ENCODE data around the gene PPM1F. TPM values are rescaled to one million over a fixed set of nuclear protein-coding genes. Genes with fewer than 3 reads are reported as not detected.

PPM1F gene
- total RNA-seq, 1 donor: 23.5 TPM

DNA sequence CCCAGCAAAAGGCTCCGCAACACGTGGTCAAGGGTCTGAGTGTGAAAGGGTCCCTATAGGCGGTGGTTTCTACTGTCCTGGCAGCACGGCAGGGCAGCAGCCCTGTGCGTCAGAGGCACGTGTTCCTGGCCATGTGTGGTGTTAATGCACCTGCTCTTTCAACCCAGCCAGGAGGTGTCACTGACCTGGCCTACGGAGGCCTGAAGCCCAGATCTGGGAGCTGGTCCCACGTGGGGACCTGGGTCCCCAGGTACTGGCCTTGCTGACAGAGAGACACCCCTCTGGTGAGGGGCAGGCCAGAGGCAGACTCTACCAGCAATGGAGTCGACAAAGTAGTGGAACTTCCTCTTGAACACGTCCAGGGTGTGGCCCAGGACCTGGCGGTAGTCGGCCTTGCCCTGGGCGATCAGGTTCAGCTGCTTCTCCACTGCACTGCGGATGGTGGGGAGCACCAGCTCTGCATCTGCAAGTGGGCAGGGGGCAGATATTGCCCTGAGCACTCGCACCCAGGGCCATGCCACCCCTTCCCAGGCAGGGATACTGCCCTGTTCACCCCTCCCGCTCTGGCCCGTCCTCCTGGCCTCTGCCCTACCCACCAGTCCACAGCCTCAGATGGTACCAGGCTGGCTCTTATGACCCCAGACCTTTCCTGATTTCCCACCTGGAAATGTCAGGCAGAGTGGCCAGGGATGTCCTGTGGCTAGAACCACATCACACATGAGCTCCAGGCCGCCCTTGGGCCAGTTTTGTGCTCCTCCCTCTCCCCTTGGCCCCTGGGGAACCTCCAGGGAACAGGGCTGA, 6.8 kb upstream of the PPM1F start:
- H3K9me3 ChIP-seq (ENCODE audit: low read depth, low read length): no peaks in the 10 kb centered on the region
- H3K27me3 ChIP-seq (ENCODE audit: insufficient read depth, low read length): no peaks in the 10 kb centered on the region
- H3K4me3 ChIP-seq (ENCODE audit: low read length): no peak overlapping the region
- no peaks in the 10 kb centered on the region for H3K4me1 ChIP-seq (ENCODE audit: insufficient read depth, low read length)

DNA sequence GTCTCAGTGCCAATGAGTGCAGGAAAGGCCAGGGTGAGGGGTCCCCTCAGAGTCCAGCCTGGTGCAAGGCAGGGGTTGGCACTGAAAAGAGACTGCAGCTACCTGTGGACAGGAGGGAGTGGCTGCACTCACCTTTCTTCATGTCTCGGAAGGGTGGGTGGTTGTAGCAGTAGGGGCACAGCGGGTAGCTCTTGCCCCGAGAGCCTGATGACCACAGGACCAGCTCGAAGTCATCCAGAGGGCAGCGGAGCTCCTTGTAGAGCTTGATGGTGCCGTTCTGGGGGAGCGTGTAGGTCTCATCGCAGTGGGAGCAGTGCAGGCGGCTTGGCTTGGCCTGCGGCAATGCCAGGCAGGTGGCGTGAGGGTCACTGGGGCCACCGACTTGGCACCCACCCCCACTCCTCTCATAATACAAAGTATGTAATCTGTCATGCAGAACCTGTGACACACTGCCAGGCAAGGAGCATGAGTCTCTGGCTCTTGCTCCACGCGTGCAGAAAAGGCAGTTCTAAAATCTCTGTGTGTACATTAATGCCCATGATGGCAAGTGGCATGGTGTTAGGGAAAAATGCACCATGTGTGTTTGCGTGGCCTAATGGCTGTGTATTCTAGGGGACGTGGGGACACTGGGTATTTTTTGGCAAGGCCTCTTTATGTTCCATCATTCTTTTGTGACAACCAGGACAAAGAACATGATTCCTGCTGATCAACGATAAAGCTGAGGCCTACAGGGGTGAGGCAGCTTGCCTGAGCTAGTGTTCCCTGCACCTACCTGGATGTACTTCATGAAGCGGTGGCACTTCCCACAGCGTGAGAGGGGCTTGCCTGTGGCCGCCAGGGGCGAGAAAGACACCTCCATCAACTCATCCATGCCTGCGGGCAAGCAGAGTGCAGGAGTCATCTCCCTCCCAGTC, 6.0 kb upstream of the PPM1F start:
- no peak overlapping the region for H3K4me3 ChIP-seq (ENCODE audit: low read length)
- H3K27me3 ChIP-seq (ENCODE audit: insufficient read depth, low read length): no peaks in the 10 kb centered on the region

DNA sequence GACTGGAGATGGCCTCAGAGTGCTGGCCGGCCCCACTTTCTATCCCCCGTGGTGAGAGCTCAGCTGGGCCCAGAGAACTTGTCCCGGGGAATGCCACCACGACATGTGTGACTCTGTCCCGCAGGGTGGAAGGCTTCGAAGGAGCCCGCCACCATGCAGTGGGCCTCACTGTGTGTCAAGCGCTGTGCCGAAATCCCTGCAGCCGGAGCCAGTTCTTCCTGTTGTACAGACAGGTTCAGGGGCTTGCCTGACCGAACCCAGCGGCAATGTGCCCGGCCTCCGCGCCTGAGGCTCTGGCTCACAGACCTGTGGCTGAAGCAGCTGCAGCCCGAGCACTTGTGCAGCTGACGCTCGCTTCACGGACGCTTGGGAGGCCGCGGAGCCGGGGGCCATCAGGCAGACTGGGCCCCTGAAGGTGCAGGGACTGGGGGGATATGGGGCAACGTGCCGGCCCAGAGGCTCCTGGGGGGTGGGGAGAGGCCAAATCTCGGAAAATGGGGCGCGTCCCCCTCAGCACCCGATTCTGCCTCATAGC, 650 bp downstream of the PPM1F start:
- Histone ChIP-seq H3K4me1 (ENCODE audit: insufficient read depth, low read length) (peaks cover 38% of the 10 kb centered on the region), H3K27me3 (ENCODE audit: insufficient read depth, low read length) (no peaks in the 10 kb centered on the region), H3K4me3 (ENCODE audit: low read length) (peak overlapping the region; percentile 61), H3K9me3 (ENCODE audit: low read depth, low read length) (no peaks in the 10 kb centered on the region)

More for the DNA sequence above, 6.0 kb upstream of the PPM1F start:
- Histone ChIP-seq H3K9me3 (ENCODE audit: low read depth, low read length) (no peaks in the 10 kb centered on the region), H3K4me1 (ENCODE audit: insufficient read depth, low read length) (no peaks in the 10 kb centered on the region)

DNA sequence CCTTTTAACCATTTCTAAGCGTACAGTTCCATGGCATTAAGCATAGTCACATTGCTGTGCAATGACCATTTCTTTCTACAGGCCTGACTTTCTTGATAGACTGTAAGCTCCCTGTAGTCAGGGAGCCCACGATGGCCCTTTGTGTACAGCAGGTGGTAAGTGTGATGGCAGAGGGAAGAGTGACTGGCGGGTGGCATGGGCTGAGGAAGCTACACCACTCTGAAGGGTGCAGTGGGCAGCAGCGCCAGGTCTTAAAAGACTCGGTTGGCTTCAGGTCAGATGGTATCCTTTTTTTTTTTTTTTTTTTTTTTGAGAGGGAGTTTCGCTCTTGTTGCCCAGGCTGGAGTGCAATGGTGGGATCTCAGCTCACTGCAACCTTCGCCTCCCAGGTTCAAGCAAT, 1.6 kb downstream of the PPM1F start:
- Histone ChIP-seq H3K4me1 (ENCODE audit: insufficient read depth, low read length) (peaks cover 38% of the 10 kb centered on the region), H3K9me3 (ENCODE audit: low read depth, low read length) (no peaks in the 10 kb centered on the region), H3K27me3 (ENCODE audit: insufficient read depth, low read length) (no peaks in the 10 kb centered on the region), H3K4me3 (ENCODE audit: low read length) (no peak overlapping the region)

DNA sequence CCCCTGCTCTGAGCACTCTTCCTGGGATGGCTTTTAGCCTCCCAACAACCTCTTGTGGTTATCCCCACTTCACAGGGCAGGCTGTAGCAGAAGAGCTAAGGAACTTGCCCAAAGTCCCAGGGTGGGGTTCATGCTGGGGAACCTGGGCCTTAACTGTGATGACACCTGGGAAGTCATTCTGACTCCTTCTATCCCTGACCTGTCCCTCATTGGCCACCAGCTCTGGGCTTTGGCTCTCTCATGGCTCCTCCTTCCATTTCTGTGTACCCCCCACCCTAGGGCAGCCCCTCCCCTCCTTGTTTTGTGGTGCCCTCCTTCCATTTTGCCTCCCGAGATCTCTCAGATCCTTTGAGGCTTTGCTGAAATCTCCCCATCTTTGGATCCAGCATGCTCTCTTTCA, 2.7 kb downstream of the PPM1F start:
- no peaks in the 10 kb centered on the region for H3K27me3 ChIP-seq (ENCODE audit: insufficient read depth, low read length)
- H3K9me3 ChIP-seq (ENCODE audit: low read depth, low read length): no peaks in the 10 kb centered on the region
- peaks cover 38% of the 10 kb centered on the region for H3K4me1 ChIP-seq (ENCODE audit: insufficient read depth, low read length)
- H3K4me3 ChIP-seq (ENCODE audit: low read length): no peak overlapping the region

DNA sequence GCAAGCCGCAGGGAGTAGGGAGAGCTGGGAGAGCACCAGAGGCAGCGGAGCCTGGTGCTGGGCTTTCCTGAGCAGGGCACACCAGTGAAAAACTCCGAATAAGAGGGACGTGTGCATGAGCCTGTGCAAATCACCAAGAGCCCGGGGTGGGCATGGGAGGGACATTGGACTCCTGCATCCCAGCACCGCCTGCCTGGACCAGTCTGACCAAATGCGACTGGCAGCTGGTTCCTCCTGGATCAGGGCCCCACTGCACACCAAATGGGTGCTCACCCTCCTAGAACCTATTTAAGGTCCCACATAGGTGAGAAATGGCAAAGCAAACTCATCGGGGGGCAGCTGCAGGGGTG, 3.1 kb downstream of the PPM1F start:
- no peak overlapping the region for H3K4me3 ChIP-seq (ENCODE audit: low read length)
- H3K4me1 ChIP-seq (ENCODE audit: insufficient read depth, low read length): peaks cover 38% of the 10 kb centered on the region
- no peaks in the 10 kb centered on the region for H3K27me3 ChIP-seq (ENCODE audit: insufficient read depth, low read length)
- H3K9me3 ChIP-seq (ENCODE audit: low read depth, low read length): no peaks in the 10 kb centered on the region

DNA sequence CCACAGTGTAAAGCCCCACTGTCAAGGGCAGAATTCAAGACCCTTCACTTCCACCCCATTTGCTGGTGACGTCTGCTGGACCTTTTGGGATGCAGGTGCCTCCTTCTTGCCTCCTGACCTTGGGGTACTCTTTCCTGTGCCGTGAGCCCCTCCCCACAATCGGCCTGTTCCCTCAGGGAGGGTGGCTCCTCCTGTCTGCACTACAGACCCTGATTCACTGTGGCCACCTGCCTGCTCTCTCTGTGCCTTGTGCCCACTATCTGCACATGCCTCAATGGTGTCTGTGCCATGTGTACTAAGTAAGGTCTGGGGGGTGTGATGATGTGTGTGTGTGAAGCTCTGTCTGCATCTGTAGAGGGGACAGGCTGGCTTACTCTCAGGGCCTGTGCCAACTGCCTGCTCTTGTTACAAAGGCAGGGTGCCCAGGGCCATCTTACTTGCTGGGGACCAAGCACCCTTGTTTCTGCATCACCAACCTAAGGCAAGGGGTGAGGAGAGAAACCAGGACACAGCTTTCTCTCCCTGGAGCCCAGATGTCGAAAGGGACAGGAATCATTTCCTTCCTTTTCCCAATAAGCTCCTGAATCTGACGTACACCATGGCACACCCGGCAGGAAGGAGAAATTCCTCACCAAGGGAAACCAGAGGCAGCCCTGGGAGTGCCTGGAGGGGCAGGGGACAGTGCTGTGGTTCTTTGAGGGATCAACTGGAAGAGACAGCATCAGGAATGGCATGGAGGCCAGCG, 3.7 kb downstream of the PPM1F start:
- Histone ChIP-seq H3K4me3 (ENCODE audit: low read length) (no peak overlapping the region), H3K4me1 (ENCODE audit: insufficient read depth, low read length) (peaks cover 40% of the 10 kb centered on the region), H3K27me3 (ENCODE audit: insufficient read depth, low read length) (no peaks in the 10 kb centered on the region), H3K9me3 (ENCODE audit: low read depth, low read length) (no peaks in the 10 kb centered on the region)

DNA sequence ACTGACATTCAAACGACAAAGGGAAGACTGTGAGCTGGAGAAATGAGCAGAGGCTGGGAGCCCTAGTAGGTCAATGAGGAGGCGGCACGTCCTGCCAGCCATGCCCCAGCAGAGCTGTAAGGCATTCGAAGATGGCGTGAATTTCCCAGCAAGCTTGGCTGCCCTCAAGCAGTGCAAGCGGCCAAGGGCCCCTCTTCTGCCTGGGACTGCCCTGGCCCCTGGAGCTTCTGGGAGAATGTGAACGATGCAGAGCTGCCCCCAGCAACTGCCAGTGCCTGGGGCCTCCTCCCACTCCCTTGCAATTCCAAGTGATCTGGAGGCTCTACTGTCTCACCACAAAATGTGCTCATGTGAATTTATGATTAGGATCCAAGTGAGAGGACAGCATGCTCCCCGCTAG, 4.3 kb downstream of the PPM1F start:
- Histone ChIP-seq H3K27me3 (ENCODE audit: insufficient read depth, low read length) (no peaks in the 10 kb centered on the region), H3K9me3 (ENCODE audit: low read depth, low read length) (no peaks in the 10 kb centered on the region), H3K4me3 (ENCODE audit: low read length) (no peak overlapping the region), H3K4me1 (ENCODE audit: insufficient read depth, low read length) (peaks cover 46% of the 10 kb centered on the region)

DNA sequence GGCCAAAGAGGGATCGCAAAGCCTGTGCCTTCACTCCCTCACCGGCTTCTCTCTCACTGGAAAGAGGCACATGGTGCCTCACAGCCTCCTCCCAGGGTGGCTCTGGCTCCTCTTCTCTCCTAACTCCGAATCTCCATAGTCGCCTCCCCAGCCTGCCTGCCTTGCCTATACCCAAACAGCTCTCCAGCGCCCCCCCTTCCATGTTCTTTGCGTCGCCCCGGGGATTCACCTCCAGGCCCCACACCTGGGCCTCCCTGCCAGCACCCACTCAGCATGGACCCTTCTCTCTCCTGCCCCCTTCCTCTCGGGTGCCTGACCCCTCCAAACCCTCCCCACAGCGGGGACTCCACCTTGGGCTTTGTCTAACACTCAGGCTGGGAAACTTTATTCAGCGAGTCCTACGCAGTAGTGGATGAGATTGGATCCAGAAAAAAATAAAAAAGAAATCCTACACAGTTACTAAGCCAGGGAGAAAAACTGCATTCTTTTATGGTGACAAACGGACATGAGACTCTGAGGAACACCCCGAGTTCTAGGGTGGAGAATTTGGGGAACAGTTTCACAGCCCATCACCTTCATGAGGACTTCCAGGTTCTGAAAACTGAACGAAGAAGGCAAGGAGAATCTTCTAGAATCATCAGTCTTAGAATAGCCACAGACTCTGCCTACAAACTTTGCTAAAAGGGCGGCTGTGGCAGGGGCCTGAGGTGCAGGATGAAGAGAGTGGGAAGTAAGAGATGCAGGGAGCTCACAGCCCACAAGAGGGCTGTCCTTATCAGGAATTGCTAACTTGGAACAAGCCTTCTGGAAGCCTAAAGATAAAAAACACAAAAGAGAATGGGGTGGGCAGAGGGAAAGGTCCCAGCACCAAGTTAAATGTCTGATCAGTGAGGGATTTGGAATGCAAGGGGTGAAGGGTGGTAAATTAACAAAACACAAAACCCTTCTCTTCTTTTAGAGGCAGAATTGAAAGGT, 5.3 kb downstream of the PPM1F start:
- H3K4me3 ChIP-seq (ENCODE audit: low read length): no peak overlapping the region
- H3K9me3 ChIP-seq (ENCODE audit: low read depth, low read length): no peaks in the 10 kb centered on the region
- peaks cover 53% of the 10 kb centered on the region for H3K4me1 ChIP-seq (ENCODE audit: insufficient read depth, low read length)
- H3K27me3 ChIP-seq (ENCODE audit: insufficient read depth, low read length): no peaks in the 10 kb centered on the region

DNA sequence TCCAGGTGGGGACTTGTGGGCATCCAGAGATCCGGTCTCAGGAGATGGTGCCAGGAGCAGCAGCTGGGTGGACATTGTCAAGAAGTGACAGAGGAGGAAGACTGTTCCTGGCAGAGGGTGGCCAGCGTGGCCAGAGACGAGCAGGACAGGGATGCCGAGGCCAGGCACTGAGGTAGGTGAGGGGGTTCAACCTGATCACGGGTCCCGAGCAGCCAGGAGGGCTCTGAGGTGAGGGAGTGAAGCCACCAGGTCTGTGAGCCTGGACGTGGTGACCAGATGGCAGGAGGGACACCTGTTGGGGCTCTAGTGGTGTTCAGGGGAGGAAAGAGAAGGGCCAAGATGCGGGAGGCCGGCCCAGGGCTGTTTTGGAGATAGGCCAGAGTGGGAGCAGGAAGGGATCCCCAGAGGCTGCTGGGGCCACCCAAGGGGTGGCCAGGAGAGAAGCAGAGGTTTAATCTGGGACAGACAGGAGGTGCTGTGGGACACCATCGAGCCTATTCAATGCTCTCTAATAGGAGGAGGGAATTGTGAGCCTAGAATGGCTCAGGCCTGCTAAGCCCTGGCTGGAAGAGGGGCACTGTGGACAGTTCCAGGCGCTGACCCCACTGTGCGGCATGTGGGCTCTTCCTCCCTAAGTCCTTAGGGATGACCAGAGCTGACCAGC, 6.3 kb downstream of the PPM1F start:
- no peaks in the 10 kb centered on the region for H3K9me3 ChIP-seq (ENCODE audit: low read depth, low read length)
- H3K4me3 ChIP-seq (ENCODE audit: low read length): no peak overlapping the region
- H3K27me3 ChIP-seq (ENCODE audit: insufficient read depth, low read length): no peaks in the 10 kb centered on the region
- peaks cover 54% of the 10 kb centered on the region for H3K4me1 ChIP-seq (ENCODE audit: insufficient read depth, low read length)

DNA sequence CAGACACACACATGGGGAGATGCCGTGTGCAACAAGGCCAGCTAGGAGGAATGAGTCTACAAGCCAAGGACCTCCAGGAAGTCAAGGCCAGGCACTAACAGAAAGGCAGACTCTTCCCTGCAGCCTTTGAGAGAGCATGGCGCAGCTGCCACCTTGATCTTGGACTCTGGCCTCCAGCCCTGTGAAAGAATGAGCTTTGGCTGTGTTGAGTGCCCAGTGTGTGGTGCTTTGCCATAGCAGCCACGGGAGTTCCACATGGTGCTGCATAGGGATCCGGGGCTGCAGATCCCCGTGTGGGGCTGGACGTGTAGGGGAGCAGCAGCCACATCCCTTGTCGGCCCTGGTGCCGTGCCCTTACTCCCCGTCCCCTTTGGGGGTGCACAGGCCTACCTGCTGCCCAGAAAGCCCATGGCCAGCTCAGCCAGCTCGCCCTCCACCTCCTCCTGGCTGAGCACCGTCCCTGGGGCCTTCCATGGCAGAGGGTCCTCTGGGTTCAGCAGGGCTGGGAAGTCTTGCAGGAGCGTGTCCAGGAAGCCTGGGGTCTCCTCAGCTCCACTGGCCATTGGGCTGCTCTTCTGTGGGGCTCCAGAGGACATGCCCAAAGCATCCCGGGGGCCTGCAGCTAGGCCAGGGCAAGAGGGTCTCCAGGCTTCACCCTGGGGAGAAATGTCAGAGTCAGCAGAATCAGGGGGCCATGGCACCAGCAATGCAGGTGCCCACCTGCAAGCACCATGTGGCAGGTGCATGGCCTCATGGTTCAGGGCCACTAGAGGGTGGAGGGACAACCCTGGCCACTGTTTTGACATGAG, 7.0 kb downstream of the PPM1F start:
- no peaks in the 10 kb centered on the region for H3K27me3 ChIP-seq (ENCODE audit: insufficient read depth, low read length)
- H3K4me1 ChIP-seq (ENCODE audit: insufficient read depth, low read length): peaks cover 54% of the 10 kb centered on the region
- no peaks in the 10 kb centered on the region for H3K9me3 ChIP-seq (ENCODE audit: low read depth, low read length)
- no peak overlapping the region for H3K4me3 ChIP-seq (ENCODE audit: low read length)

DNA sequence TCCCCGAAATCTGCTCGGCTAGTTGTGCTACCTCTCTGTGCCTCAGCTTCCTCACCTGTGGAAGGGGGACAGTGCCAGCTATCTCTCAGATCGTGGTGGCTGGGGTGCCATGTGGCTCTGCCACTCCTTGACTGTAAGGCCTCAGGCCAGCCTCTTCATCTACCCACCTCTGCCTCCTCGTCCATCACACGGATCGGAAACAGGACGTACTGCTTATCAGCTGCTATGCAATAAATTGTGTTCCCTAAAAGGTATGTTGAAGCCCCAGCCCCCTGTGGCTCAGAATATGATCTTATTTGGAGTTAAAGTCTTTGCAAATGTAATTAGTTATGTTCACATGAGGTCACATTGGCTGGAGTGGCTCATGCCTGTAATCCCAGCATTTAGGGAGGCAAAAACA, 7.8 kb downstream of the PPM1F start:
- Histone ChIP-seq H3K4me1 (ENCODE audit: insufficient read depth, low read length) (peaks cover 54% of the 10 kb centered on the region), H3K4me3 (ENCODE audit: low read length) (no peak overlapping the region), H3K27me3 (ENCODE audit: insufficient read depth, low read length) (no peaks in the 10 kb centered on the region), H3K9me3 (ENCODE audit: low read depth, low read length) (no peaks in the 10 kb centered on the region)

Data from mononuclear cell (primary cell).